Measurements from ENCODE around the gene LHB. TPM values are rescaled to one million over a fixed set of nuclear protein-coding genes. Genes with fewer than 3 reads are reported as not detected.
A peak's percentile ranks its signal among the peaks of the same experiment; 100 is the strongest.
"Not testable (repeated sequence)": the region's sequence is repeated elsewhere in the genome, so short reads cannot be mapped to it uniquely, and the experiment has no call there.

LHB gene
- total RNA-seq, 1 donor from 2014 or later, result not detected

- H3K4me3 Mint-ChIP-seq (ENCODE audit: unreplicated experiment); H3K9me3 Mint-ChIP-seq (ENCODE audit: low read depth); H3K36me3 Mint-ChIP-seq (ENCODE audit: low read depth); DNase-seq (ENCODE audit: low spot score); H3K27ac Mint-ChIP-seq (ENCODE audit: unreplicated experiment); H3K27me3 Mint-ChIP-seq (ENCODE audit: low read depth): not testable (repeated sequence)
- TF ChIP-seq CTCF (IDR thresholded peaks at IDR 0.05), result peak; percentile 66
- H3K4me1 Mint-ChIP-seq (ENCODE audit: low read depth), result peaks cover 13% of the 10 kb centered on the region
Observed at GRCh38 chr19:49036815-49037214, 19.9 kb upstream of the LHB start, which contains the start of gene CGB1. Gene CGB1 (minus strand): TSS chr19:49036895. CDS start chr19:49036711, 184 bp downstream.

GRCh38 chr19:49031642-49032301 lies 14.9 kb upstream of the LHB start, which contains the start of gene CGB2:
Gene CGB2 (plus strand): TSS chr19:49031890. CDS start chr19:49032096, 206 bp downstream.
- H3K4me1 Mint-ChIP-seq (ENCODE audit: low read depth); H3K4me3 Mint-ChIP-seq (ENCODE audit: unreplicated experiment); H3K36me3 Mint-ChIP-seq (ENCODE audit: low read depth); H3K9me3 Mint-ChIP-seq (ENCODE audit: low read depth); DNase-seq (ENCODE audit: low spot score); H3K27me3 Mint-ChIP-seq (ENCODE audit: low read depth); H3K27ac Mint-ChIP-seq (ENCODE audit: unreplicated experiment): not testable (repeated sequence)
- peak; percentile 68 for TF ChIP-seq CTCF (IDR thresholded peaks at IDR 0.05)

DNA sequence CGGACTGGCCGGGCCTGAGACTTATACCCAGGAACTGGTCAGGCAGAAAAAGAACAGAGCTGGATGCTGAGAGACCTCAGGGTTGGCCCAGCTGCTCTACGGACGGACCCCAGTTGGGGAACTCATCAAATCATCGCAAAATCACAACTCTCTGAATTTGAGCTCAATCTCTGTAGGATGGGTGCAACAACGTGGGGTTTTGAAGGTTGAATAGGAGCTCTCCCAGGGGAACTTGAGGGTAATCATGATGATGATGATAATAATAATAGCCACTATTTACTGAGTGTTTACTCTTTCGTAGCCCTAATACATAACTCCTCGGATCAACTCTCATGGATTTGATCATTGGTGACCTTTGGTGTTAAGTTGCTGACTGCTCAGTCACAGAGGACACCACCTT lies 13.4 kb upstream of the LHB start:
- peaks cover 11% of the 10 kb centered on the region for H3K4me1 Mint-ChIP-seq (ENCODE audit: low read depth)
- H3K27ac Mint-ChIP-seq (ENCODE audit: unreplicated experiment); H3K27me3 Mint-ChIP-seq (ENCODE audit: low read depth); H3K36me3 Mint-ChIP-seq (ENCODE audit: low read depth); H3K9me3 Mint-ChIP-seq (ENCODE audit: low read depth); DNase-seq (ENCODE audit: low spot score); H3K4me3 Mint-ChIP-seq (ENCODE audit: unreplicated experiment): not testable (repeated sequence)

GRCh38 chr19:49029749-49030148 lies 12.9 kb upstream of the LHB start:
- peak overlapping the region; percentile 57 for H3K27ac Mint-ChIP-seq (ENCODE audit: unreplicated experiment)
- H3K36me3 Mint-ChIP-seq (ENCODE audit: low read depth); H3K9me3 Mint-ChIP-seq (ENCODE audit: low read depth); DNase-seq (ENCODE audit: low spot score); H3K4me3 Mint-ChIP-seq (ENCODE audit: unreplicated experiment); H3K27me3 Mint-ChIP-seq (ENCODE audit: low read depth): not testable (repeated sequence)
- peaks cover 14% of the 10 kb centered on the region for H3K4me1 Mint-ChIP-seq (ENCODE audit: low read depth)

DNA sequence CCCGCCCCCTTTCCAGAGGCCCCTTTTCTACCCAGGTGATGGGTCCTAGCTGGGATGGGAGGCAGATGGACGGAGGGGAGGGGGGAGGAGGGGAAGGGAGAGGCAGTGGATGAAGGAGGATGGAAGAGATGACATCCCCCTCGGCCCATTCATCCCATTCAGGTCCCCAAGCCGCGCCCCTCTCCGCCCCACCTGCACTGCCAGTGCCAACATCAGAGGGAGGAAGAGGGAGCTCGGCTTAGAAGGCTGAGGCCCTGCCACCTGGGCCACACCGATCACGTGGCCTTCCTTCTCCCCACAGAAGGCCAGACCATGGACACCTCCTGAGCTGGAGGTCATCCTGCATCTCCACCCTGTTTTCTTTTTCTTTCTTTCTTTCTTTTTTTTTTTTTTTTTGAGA lies 11.8 kb upstream of the LHB start:
- H3K4me3 Mint-ChIP-seq (ENCODE audit: unreplicated experiment); H3K9me3 Mint-ChIP-seq (ENCODE audit: low read depth); DNase-seq (ENCODE audit: low spot score); H3K36me3 Mint-ChIP-seq (ENCODE audit: low read depth); H3K27me3 Mint-ChIP-seq (ENCODE audit: low read depth); H3K27ac Mint-ChIP-seq (ENCODE audit: unreplicated experiment): not testable (repeated sequence)
- peaks cover 14% of the 10 kb centered on the region for H3K4me1 Mint-ChIP-seq (ENCODE audit: low read depth)

DNA sequence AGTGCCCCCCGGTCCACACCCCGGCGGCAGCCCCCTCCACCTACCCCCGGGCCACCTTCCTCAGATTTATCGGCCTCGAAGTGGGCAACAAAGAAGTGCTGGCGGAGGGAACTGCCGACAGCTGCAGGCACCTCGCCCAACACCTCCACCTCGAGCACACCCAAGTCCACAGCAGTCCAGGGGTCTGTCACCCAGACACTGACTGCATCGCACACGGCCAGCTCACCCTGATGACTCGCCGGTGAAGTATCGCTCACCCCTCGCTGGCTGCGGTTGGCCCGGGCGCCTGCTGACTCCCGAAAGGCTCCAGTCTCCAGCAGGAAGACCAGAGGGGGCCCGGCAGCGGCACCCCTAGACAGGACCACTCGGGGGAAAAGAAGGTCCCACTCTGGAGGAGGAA lies 8.7 kb upstream of the LHB start:
- H3K4me3 Mint-ChIP-seq (ENCODE audit: unreplicated experiment), result not testable (repeated sequence)

DNA sequence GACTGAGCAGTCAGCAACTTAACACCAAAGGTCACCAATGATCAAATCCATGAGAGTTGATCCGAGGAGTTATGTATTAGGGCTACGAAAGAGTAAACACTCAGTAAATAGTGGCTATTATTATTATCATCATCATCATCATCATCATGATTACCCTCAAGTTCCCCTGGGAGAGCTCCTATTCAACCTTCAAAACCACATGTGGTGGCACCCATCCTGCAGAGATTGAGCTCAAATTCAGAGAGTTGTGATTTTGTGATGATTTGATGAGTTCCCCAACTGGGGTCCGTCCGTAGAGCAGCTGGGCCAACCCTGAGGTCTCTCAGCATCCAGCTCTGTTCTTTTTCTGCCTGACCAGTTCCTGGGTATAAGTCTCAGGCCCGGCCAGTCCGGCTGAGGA lies 8.2 kb upstream of the LHB start:
- not testable (repeated sequence) for H3K4me3 Mint-ChIP-seq (ENCODE audit: unreplicated experiment); DNase-seq (ENCODE audit: low spot score); H3K9me3 Mint-ChIP-seq (ENCODE audit: low read depth); H3K27ac Mint-ChIP-seq (ENCODE audit: unreplicated experiment); H3K27me3 Mint-ChIP-seq (ENCODE audit: low read depth); H3K36me3 Mint-ChIP-seq (ENCODE audit: low read depth)
- peaks cover 19% of the 10 kb centered on the region for H3K4me1 Mint-ChIP-seq (ENCODE audit: low read depth)

More for the DNA sequence above, 8.7 kb upstream of the LHB start:
- not testable (repeated sequence) for H3K27ac Mint-ChIP-seq (ENCODE audit: unreplicated experiment); H3K9me3 Mint-ChIP-seq (ENCODE audit: low read depth); DNase-seq (ENCODE audit: low spot score); H3K27me3 Mint-ChIP-seq (ENCODE audit: low read depth); H3K36me3 Mint-ChIP-seq (ENCODE audit: low read depth)
- H3K4me1 Mint-ChIP-seq (ENCODE audit: low read depth), result peaks cover 19% of the 10 kb centered on the region

DNA sequence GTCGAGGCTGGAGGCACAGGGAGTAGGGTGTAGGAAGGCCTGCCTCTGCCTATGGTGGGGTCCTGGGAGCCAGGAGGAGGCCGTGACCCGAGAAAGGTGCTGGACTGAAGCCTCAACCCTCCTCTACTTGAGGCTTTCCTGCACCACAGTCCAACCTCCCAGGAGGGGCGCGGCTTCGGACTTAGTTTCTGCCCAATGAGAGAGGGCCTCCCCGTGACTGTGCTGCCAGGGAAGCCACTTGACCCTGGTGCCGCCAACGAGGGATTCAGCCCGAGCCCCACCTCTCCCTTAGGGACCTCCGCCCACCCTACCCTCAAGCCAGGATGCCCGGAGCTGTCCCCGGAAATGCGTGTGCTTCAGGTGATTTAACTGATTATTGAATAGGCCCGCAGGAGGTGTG lies 7.3 kb upstream of the LHB start, which contains the start of gene CGB3:
TSS of gene CGB3 (minus strand) at position 101 of the 400 bp plus-strand sequence. CDS start 362 bp downstream, outside the sequence.
- not testable (repeated sequence) for H3K9me3 Mint-ChIP-seq (ENCODE audit: low read depth)

More for the DNA sequence above, 7.3 kb upstream of the LHB start, which contains the start of gene CGB3:
- H3K27me3 Mint-ChIP-seq (ENCODE audit: low read depth); DNase-seq (ENCODE audit: low spot score); H3K27ac Mint-ChIP-seq (ENCODE audit: unreplicated experiment); H3K36me3 Mint-ChIP-seq (ENCODE audit: low read depth); H3K4me3 Mint-ChIP-seq (ENCODE audit: unreplicated experiment): not testable (repeated sequence)
- peaks cover 14% of the 10 kb centered on the region for H3K4me1 Mint-ChIP-seq (ENCODE audit: low read depth)
